ENCODE data around the gene CAMSAP1. TPM values are rescaled to one million over a fixed set of nuclear protein-coding genes. Genes with fewer than 3 reads are reported as not detected.

The CAMSAP1 gene
- total RNA-seq, 1 donor from 2014 or later, result 20.0 TPM

DNA sequence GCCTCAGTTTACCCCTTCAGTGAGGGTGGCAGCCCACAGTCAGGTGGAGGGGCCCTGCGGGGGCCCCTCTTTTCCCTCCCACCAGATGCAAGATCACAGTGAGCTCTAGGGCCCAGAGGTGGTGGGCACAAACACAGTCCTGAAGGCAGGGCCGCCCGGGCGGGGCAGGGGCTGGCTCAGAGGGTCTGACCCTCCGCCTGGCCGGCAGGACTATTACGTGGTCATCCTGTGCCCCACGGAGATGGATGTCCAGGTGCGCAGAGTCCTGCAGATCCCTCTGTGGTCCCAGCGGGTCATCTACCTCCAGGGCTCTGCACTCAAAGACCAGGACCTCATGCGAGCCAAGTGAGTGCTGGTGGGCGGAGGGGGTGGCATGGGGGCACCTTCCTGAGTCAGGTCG is 141.9 kb downstream of the CAMSAP1 start:
- TF ChIP-seq, protein P1, sequence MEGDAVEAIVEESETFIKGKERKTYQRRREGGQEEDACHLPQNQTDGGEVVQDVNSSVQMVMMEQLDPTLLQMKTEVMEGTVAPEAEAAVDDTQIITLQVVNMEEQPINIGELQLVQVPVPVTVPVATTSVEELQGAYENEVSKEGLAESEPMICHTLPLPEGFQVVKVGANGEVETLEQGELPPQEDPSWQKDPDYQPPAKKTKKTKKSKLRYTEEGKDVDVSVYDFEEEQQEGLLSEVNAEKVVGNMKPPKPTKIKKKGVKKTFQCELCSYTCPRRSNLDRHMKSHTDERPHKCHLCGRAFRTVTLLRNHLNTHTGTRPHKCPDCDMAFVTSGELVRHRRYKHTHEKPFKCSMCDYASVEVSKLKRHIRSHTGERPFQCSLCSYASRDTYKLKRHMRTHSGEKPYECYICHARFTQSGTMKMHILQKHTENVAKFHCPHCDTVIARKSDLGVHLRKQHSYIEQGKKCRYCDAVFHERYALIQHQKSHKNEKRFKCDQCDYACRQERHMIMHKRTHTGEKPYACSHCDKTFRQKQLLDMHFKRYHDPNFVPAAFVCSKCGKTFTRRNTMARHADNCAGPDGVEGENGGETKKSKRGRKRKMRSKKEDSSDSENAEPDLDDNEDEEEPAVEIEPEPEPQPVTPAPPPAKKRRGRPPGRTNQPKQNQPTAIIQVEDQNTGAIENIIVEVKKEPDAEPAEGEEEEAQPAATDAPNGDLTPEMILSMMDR (IDR thresholded peaks at IDR 0.05; ENCODE audit: borderline replicate concordance), result no peak
- Histone ChIP-seq H3K36me3 (no peaks in the 10 kb centered on the region), H3K4me3 (no peak overlapping the region), H3K27ac (replicated peaks) (no peak overlapping the region), H3K27me3 (ENCODE audit: low read depth) (peaks cover 14% of the 10 kb centered on the region), H3K4me1 (no peaks in the 10 kb centered on the region), H3K9me3 (replicated peaks) (peaks cover 20% of the 10 kb centered on the region)
- no peak for DNase-seq
- intact Hi-C loops (cut with micrococcal nuclease), result no loop called here

DNA sequence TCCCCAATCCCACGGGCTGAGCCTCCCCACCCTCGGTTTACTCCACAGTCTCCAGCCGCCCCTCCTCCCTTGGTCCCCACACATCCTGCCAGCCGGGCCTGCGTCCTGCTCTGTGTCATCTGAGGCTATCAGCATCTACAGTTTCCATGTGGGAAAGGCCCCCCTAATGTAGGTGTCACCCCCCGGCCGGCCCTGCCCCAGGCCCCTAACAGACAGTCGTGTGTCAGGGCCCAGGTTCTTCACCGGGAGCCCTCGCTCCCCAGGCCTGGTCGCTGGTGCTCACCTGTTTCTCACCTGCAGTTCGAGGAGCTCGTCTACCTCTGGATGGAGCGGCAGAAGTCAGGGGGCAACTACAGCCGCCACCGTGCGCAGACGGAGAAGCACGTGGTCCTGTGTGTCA is 142.6 kb downstream of the CAMSAP1 start:
- intact Hi-C loops (cut with micrococcal nuclease), result no loop called here
- no peak overlapping the region for H3K4me3 ChIP-seq
- DNase-seq, result no peak
- H3K27me3 ChIP-seq (ENCODE audit: low read depth), result peaks cover 7% of the 10 kb centered on the region
- TF ChIP-seq, protein P1 (IDR thresholded peaks at IDR 0.05; ENCODE audit: borderline replicate concordance), result no peak
- peaks cover 20% of the 10 kb centered on the region for H3K9me3 ChIP-seq (replicated peaks)
- no peaks in the 10 kb centered on the region for H3K36me3 ChIP-seq
- no peak overlapping the region for H3K27ac ChIP-seq (replicated peaks)
- H3K4me1 ChIP-seq, result no peaks in the 10 kb centered on the region

DNA sequence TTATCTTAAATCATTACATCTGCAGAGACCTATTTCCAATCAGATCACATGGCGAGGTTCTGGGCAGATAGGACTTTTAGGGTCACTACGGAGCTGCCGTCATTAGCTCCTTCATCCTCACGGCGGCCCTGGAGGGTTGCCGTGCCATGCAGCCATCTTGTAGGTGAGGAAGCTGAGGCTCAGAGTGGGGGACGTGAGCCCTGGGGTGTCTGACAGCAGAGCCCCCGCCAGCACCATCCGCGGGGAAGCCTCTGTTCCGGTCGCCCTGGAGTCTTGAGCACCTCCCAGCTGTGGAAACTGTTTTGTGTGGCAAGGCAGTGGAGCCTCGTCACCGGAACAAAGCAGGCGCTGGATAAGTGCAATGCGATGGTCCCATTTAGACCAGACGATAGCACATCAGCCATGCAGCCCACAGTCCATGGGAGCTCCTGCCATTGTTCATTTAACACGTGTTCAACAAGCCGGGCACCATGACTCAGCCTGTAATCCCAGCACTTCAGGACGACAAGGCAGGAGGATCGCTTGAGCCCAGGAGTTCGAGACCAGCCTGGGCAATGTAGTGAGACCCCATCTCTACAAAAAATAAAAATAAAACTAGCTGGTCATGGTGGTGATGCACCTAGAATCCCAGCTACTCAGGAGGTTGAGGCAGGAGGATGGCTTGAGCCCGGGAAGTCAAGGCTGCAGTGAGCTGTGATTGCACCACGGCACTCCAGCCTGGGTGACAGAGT is 143.5 kb downstream of the CAMSAP1 start:
- H3K4me3 ChIP-seq, result no peak overlapping the region
- H3K36me3 ChIP-seq, result no peaks in the 10 kb centered on the region
- peaks cover 20% of the 10 kb centered on the region for H3K9me3 ChIP-seq (replicated peaks)
- peaks cover 7% of the 10 kb centered on the region for H3K27me3 ChIP-seq (ENCODE audit: low read depth)
- H3K4me1 ChIP-seq, result no peaks in the 10 kb centered on the region
- no peak for DNase-seq
- no peak overlapping the region for H3K27ac ChIP-seq (replicated peaks)
- intact Hi-C loops (cut with micrococcal nuclease), result no loop called here
- TF ChIP-seq, protein P1 (IDR thresholded peaks at IDR 0.05; ENCODE audit: borderline replicate concordance), result no peak

DNA sequence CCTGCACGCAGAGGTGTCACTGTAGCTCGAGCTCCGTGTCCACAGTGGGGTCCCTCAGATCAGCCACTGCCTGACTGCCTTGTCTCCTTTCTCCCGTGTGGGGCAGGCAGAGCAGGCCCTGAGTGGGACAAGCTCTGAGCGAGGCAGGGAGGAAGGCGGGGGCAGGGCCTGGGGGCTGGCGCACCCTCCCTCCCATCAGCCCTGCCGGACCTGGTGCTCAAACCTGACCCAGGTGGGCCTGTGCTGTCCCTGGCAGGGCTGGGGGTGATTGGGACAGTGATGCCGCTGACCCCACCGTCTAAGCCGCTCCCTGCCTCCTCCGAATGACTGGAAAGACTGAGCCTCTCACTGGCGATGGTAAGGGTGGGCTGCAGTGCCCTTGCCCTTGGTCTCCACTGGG is 144.4 kb downstream of the CAMSAP1 start:
- H3K9me3 ChIP-seq (replicated peaks), result peaks cover 20% of the 10 kb centered on the region
- H3K27me3 ChIP-seq (ENCODE audit: low read depth), result peaks cover 7% of the 10 kb centered on the region
- no peak overlapping the region for H3K4me3 ChIP-seq
- intact Hi-C loops (cut with micrococcal nuclease), result no loop called here
- no peak for DNase-seq
- H3K27ac ChIP-seq (replicated peaks), result no peak overlapping the region
- H3K36me3 ChIP-seq, result no peaks in the 10 kb centered on the region
- TF ChIP-seq, protein P1 (IDR thresholded peaks at IDR 0.05; ENCODE audit: borderline replicate concordance), result no peak
- H3K4me1 ChIP-seq, result no peaks in the 10 kb centered on the region

DNA sequence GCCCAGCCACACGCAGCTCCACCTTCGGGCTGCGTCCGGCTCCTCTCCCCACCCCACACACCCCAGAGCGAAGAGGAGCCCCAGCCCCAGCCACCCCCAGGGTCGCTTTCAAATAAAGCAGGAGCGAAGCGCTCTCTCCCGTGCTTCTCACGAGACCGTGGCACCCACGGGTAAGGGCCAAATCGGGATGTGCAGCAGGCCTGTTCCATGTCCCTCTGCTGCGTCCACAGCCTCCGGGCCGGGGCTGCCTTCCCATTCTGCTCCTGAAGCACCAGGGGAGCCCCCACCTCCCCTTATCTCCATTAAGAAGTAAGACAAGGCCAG is 145.5 kb downstream of the CAMSAP1 start:
- Histone ChIP-seq H3K4me1 (no peaks in the 10 kb centered on the region), H3K9me3 (replicated peaks) (peaks cover 20% of the 10 kb centered on the region), H3K27ac (replicated peaks) (no peak overlapping the region), H3K4me3 (no peak overlapping the region), H3K36me3 (no peaks in the 10 kb centered on the region), H3K27me3 (ENCODE audit: low read depth) (peaks cover 7% of the 10 kb centered on the region)
- intact Hi-C loops (cut with micrococcal nuclease), result no loop called here
- DNase-seq, result no peak
- TF ChIP-seq, protein P1 (IDR thresholded peaks at IDR 0.05; ENCODE audit: borderline replicate concordance), result no peak
